GM19397 (cell line): ENCODE results near the gene IP6K3.

Experiments
- ATAC-seq: cut with Tn5 transposase; IDR thresholded peaks from one replicate; pipeline ENCODE4 v1.9.1; 2021; ENCODE audit warnings: mild to moderate bottlenecking, moderate library complexity; ENCODE audit not compliant: unreplicated experiment

IP6K3 gene

GRCh38 chr6:33778444-33779121 is 31.9 kb upstream of the IP6K3 start:
- ATAC-seq, result no peak

GRCh38 chr6:33777398-33778388 is 31.0 kb upstream of the IP6K3 start:
- ATAC-seq, result no peak

- ATAC-seq, result no peak
Observed at GRCh38 chr6:33776764-33777163, 30.1 kb upstream of the IP6K3 start.

DNA sequence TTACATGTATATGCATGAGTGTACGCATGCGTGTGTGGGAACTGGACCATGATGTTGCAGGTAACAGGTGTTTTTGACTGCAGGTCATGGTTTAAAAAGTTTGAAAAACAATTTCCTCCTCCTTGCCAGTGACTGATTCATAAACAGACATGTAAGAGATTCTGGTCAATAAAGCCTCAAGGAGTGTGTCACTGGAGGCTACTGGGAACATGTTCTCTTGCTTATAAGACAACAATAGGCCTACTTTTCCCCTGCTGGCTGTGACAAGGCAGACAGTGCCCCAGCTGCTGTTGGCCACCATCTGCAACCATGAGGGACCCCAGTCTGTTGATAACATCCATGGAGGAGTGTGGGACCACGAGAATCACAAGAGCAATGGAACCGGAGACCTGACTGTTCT is 29.5 kb upstream of the IP6K3 start:
- ATAC-seq, result no peak

DNA sequence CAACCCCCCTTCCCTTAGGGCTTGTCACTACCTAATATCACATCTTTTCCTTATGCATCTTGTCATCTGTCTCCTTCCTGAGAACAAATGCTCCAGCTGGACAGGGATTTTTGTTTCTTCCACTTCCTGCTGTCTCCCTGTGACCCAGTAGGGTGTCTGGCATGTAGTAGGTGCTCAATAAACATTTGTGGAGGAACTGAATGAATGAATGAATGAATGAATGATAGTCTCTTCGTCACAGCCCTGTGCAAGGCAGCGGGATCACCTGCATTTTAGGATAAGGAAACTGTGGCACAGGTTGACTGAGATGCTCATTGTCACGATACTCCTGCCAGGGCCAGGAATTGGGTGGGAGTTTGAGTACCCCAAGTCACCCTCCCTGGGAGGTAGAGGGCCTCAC is 28.1 kb upstream of the IP6K3 start:
- no peak for ATAC-seq

- ATAC-seq, result no peak
Observed at GRCh38 chr6:33772902-33773472, 26.3 kb upstream of the IP6K3 start.

GRCh38 chr6:33772082-33772830 is 25.6 kb upstream of the IP6K3 start:
- no peak for ATAC-seq

DNA sequence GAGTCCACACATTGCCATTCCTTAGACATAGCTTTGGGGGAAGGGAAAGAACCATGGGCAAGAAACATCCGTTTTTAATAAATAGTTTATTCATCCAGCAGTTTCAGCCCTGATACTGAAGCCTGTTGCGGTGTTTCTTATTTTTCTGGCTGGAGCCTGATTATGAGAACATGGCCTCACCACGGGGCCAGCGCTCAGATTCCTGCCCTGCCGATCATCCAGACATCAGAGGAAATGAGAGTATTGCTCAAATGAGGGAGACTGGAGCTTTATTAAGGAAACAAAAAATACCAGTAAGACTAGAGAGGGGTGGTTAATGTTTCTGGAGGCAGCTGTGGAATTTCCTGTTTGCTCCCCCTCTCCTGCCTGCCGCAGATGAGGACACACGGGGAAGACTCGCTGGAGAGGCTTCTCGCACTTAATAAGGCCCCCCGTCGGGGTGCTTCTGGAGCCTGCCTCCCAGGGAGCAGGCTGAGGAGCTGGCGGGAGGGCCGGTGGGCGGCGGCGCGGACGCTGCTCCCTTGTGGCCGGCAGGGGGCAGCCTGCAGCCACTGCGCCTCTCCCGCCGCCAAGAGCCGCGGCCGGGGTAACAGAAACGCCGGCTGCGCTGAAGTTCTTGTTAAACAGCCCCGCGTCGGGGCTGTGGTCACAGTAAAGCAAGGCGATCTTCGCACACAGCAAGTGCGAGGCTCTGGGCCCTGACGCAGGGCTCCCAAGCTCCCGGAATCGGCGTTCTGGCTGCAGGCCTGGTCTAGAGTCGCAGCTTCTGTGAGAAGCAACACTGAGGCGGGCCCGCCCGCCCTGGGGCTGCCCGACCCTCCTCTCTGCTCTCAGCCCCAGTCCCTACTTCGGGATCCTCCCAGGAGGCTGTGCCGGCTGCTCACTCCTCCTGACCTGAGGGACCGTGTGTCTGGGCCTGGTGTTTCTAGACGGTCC is 24.7 kb upstream of the IP6K3 start:
- ATAC-seq, result no peak

GRCh38 chr6:33770833-33771145 is 24.1 kb upstream of the IP6K3 start:
- ATAC-seq, result no peak

- ATAC-seq, result no peak
Observed at GRCh38 chr6:33770124-33770832, 23.6 kb upstream of the IP6K3 start.

DNA sequence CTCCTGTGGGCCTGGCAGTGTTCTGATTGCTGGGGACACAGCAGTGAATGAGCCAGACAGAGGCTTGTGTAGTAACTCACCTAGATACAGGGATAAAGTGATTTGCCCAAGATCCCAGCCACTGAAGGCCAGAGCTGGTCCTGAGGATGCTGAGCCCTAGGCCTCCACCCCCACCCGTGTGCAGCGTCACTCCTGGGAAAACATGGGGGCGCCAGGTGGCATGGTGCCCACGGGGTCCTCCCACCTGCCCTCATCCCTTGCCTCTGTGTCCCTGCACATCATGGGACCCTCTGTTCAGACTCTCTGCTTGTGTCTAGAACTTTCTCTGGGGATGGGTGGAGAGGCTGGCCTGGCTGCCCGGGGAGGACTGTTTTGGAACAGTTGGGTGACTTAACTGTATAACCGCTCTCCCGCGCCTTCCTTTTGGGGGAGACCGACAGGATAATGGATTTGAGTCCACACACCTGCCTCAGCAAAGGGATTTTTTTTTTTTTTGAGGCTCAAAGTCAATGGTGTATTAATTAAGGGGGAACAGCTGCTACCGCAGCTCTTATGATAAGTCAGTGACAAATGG is 22.6 kb upstream of the IP6K3 start:
- ATAC-seq, result no peak

DNA sequence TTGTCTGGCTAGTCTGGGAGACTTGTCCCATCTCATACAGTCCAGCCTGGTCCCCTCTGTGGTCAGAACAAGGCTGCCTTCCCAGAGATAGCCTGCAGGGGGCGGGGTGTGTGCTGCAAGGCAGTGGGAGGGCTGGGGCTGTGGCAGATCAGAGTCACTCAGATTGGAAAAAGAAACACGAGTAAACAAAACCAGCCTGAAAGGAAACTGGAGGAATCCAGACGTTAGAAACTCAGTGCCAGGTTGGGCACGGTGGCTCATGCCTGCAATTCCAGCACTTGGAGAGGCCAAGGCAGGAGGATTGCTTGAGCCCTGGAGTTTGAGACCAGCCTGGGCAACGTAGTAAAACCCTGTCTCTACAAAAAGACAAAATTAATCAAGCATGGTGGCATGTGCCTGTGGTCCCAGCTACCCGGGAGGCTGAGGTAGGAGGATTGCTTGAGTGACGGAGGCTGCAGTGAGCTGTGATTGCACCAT is 22.0 kb upstream of the IP6K3 start:
- no peak for ATAC-seq

GRCh38 chr6:33766921-33767907 is 20.5 kb upstream of the IP6K3 start:
- no peak for ATAC-seq

- ATAC-seq, result no peak
Observed at GRCh38 chr6:33765368-33765767, 18.7 kb upstream of the IP6K3 start.

DNA sequence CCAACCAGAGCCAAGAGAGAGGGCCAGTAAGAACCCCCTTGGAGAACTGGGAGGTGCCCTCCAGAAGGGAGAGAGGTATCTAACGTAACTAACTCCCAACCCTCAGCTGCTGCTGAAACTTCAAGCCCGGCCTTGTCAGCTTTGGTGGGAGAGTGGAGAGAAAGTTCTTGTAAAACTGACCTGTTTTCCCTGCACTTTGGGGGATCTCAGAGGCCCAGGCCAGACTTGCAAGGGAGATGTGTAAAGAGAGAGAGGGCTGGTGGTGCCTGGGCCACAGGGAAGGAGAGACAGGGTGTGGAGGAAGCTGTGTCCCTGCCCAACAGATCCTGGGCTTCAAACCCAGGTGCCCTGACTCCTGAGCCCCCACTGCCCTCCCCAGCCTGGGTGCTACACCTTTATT is 17.3 kb upstream of the IP6K3 start:
- ATAC-seq, result no peak

DNA sequence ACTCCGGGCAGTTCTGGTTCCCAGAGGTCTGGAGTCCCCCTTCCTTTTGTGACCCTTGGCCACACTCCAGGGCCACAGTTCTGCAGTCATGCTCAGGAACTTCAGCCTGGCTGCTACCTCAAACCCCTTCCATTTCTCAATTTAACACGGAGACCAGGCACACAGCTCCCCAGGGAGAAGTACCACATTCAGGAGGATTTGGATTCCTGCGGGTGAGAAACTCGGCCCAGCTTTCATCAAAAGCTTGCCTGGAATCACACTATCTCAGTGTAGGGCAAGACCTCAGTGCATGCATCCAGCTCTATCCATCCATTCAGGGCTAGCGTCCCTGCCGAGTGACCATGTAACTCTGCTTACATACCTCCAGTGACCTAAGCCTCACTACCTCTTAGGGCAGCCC is 16.8 kb upstream of the IP6K3 start:
- ATAC-seq, result no peak

- no peak for ATAC-seq
Observed at GRCh38 chr6:33762713-33763112, 16.0 kb upstream of the IP6K3 start.
